Kidney capillary endothelial cell (primary cell): Measurements from ENCODE around the gene PDAP1.
A peak's percentile ranks its signal among the peaks of the same experiment; 100 is the strongest.
"Not testable (repeated sequence)": the region's sequence is repeated elsewhere in the genome, so short reads cannot be mapped to it uniquely, and the experiment has no call there.

Experiments used
- DNase-seq: peaks from one replicate; pipeline ENCODE4 v3.0.0-alpha.2; 2018; ENCODE audit warnings: low spot score

The PDAP1 gene

GRCh38 chr7:99379043-99379577 lies 29.3 kb downstream of the PDAP1 start:
- peak; percentile 90 for DNase-seq

- DNase-seq = peak; percentile 66
Measured at GRCh38 chr7:99375070-99375807, 33.2 kb downstream of the PDAP1 start.

- peak; percentile 74 for DNase-seq
Measured at GRCh38 chr7:99374111-99375064, 34.0 kb downstream of the PDAP1 start, which contains the start of gene ARPC1B. TSS of gene ARPC1B (plus strand) at chr7:99374730. CDS start at chr7:99385715, 10,985 bp downstream.

GRCh38 chr7:99373091-99374066 lies 35.0 kb downstream of the PDAP1 start:
- no peak for DNase-seq

- no peak for DNase-seq
Measured at GRCh38 chr7:99372275-99373090, 35.9 kb downstream of the PDAP1 start.

- DNase-seq = no peak
Measured at GRCh38 chr7:99371376-99371920, 36.9 kb downstream of the PDAP1 start.

GRCh38 chr7:99369767-99370391 lies 38.5 kb downstream of the PDAP1 start:
- DNase-seq = no peak

- DNase-seq = no peak
Measured at GRCh38 chr7:99368750-99369389, 39.5 kb downstream of the PDAP1 start.

GRCh38 chr7:99366646-99367045 lies 41.8 kb downstream of the PDAP1 start:
- DNase-seq = no peak

GRCh38 chr7:99365318-99366141 lies 42.9 kb downstream of the PDAP1 start:
- DNase-seq = no peak

GRCh38 chr7:99363286-99363685 lies 45.1 kb downstream of the PDAP1 start:
- no peak for DNase-seq

- no peak for DNase-seq
Measured at GRCh38 chr7:99362801-99363200, 45.6 kb downstream of the PDAP1 start.

GRCh38 chr7:99359465-99360154 lies 48.8 kb downstream of the PDAP1 start:
- no peak for DNase-seq

- DNase-seq = not testable (repeated sequence)
Measured at GRCh38 chr7:99358521-99358920, 49.9 kb downstream of the PDAP1 start.

GRCh38 chr7:99357701-99358490 lies 50.5 kb downstream of the PDAP1 start:
- DNase-seq = no peak

GRCh38 chr7:99355098-99355497 lies 53.3 kb downstream of the PDAP1 start:
- DNase-seq = no peak

- DNase-seq = no peak
Measured at GRCh38 chr7:99352247-99352646, 56.1 kb downstream of the PDAP1 start.
